GM19468 (cell line): ENCODE results near the gene WASHC1.
"Not testable (repeated sequence)": the region's sequence is repeated elsewhere in the genome, so short reads cannot be mapped to it uniquely, and the experiment has no call there.

Source experiments
- ATAC-seq: cut with Tn5 transposase; IDR thresholded peaks from one replicate; pipeline ENCODE4 v1.9.1; 2021; ENCODE audit warnings: mild to moderate bottlenecking, moderate library complexity, moderate number of reproducible peaks; ENCODE audit not compliant: unreplicated experiment; ENCODE audit errors: extremely low read depth

Gene WASHC1

GRCh38 chr9:16875-17274 lies 12.4 kb downstream of the WASHC1 start:
- not testable (repeated sequence) for ATAC-seq

- not testable (repeated sequence) for ATAC-seq
Observed at GRCh38 chr9:14129-14809, 15.0 kb downstream of the WASHC1 start.

- not testable (repeated sequence) for ATAC-seq
Observed at GRCh38 chr9:11206-11605, 18.1 kb downstream of the WASHC1 start.

GRCh38 chr9:10653-11053 lies 18.6 kb downstream of the WASHC1 start:
- not testable (repeated sequence) for ATAC-seq

- not testable (repeated sequence) for ATAC-seq
Observed at GRCh38 chr9:10207-10606, 19.0 kb downstream of the WASHC1 start.
